Measurements from ENCODE around the gene OXCT1. TPM values are rescaled to one million over a fixed set of nuclear protein-coding genes. Genes with fewer than 3 reads are reported as not detected.

Gene OXCT1
- total and polyA plus RNA-seq, 2 of the 4 experiments (the other 2 are of a cell fraction), result 14.2 to 16.3 TPM

DNA sequence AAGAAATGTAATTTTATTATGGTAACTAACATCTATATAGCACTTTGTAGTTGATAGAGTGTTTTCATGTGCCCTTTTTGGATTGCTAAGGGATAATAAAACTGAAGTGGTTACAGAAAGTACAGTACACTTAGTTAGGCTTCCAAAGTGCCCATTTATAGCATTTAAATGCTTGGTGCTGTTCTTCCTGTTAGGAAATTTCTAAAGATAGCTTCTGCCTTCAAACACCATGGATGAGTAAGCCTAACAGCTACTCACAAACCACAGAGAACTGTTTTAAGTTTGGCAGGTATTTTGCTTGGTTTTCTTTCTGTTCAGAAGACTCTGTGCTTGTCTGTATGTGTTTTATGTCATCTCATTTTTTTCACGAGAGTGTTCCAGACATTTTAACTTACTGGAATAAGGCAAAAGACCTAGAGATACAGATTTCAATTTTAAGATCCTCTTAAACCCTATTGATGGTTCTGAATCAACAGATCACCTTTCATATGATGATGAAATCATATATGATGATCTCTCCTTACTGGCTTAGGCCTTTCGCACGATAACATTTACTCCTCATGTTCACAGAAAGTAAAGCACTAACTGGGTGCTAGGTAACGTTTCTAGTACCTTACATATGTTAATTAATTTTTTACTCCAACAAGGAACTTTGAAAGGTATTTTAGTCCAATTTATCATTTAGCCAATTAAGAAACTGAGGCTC is 38.3 kb upstream of the OXCT1 start:
- Histone ChIP-seq H3K27ac (ENCODE audit: insufficient read depth, low read length) (no peak overlapping the region), H3K4ac (ENCODE audit: low read depth, low read length) (no peak overlapping the region; the same call in 1 of the 2 replicates), H3K4me2 (ENCODE audit: low read depth, low read length) (peak overlapping the region; percentile 73; the same call in 1 of the 2 replicates), H4K8ac (ENCODE audit: low read depth in 2 of 2, low read length in 2 of 2) (no peak overlapping the region), H4K91ac (ENCODE audit: insufficient read depth, low read depth, low read length) (no peak overlapping the region), H4K20me1 (ENCODE audit: insufficient read depth, low read length) (no peaks in the 10 kb centered on the region; the same call in 1 of the 2 replicates), H2AFZ (replicated peaks; ENCODE audit: low read length, poor library complexity) (no peak overlapping the region), H3K18ac (ENCODE audit: low read depth, low read length) (no peak overlapping the region), H2BK15ac (ENCODE audit: low read depth, low read length) (no peak overlapping the region), H3K4me1 (ENCODE audit: control insufficient read depth, insufficient read depth, low read length) (no peaks in the 10 kb centered on the region; the same call in 1 of the 2 replicates), H3K79me1 (ENCODE audit: low read depth in 1 of 2, low read length in 2 of 2) (peaks cover 11 to 23% of the 10 kb centered on the region in 2 experiments; a peak in 2 of 4 replicates), H3K27me3 (ENCODE audit: control insufficient read depth, insufficient read depth, low read length) (no peaks in the 10 kb centered on the region), H3K14ac (replicated peaks; ENCODE audit: low read depth, low read length) (no peak overlapping the region; the same call in 1 of the 2 replicates), H3K36me3 (ENCODE audit: control insufficient read depth, insufficient read depth, low read length) (peaks cover 15% of the 10 kb centered on the region), H2BK120ac (ENCODE audit: low read depth, low read length) (peak overlapping the region; percentile 7; the same call in 1 of the 2 replicates), H2AK5ac (ENCODE audit: low read depth, low read length) (no peak overlapping the region), H3K4me3 (ENCODE audit: insufficient read depth, low read depth, low read length) (no peak overlapping the region), H4K5ac (ENCODE audit: low read depth, low read length) (no peak overlapping the region; the same call in 1 of the 2 replicates), H3K9ac (ENCODE audit: low read depth, low read length) (no peak overlapping the region), H3K9me3 (ENCODE audit: control insufficient read depth, insufficient read depth, low read length) (no peaks in the 10 kb centered on the region), H3K56ac (ENCODE audit: extremely low read depth, insufficient read depth, low read length) (peak overlapping the region; percentile 31; the same call in 1 of the 2 replicates), H2BK20ac (ENCODE audit: low read depth, low read length) (no peak overlapping the region), H3K23ac (ENCODE audit: low read depth, low read length) (no peak overlapping the region; the same call in 1 of the 2 replicates), H2AK9ac (replicated peaks; ENCODE audit: low read depth, low read length, poor library complexity) (no peak overlapping the region), H2BK5ac (ENCODE audit: low read depth, low read length, poor library complexity, severe bottlenecking) (peak overlapping the region; percentile 93), H3K9me1 (ENCODE audit: insufficient read depth, low read length) (no peaks in the 10 kb centered on the region; the same call in 1 of the 2 replicates)
- DNase-seq, result peak; percentile 80
- ATAC-seq (ENCODE audit: low read depth), result no peak
- POLR2A ChIA-PET (ENCODE audit: unreplicated experiment), result no interaction called here
- BruUV-seq (replicated peaks), result no TSS peak
- in situ Hi-C loops (cut with MboI; ENCODE audit: low sequenced_read_pairs), result no loop called here
- WGBS, 2 experiments (ENCODE audit: extremely low coverage in 2 of 2, insufficient read length in 1 of 2), result no CpG with 5 or more reads among the region's 4 CpGs
- TF ChIP-seq, protein P1, sequence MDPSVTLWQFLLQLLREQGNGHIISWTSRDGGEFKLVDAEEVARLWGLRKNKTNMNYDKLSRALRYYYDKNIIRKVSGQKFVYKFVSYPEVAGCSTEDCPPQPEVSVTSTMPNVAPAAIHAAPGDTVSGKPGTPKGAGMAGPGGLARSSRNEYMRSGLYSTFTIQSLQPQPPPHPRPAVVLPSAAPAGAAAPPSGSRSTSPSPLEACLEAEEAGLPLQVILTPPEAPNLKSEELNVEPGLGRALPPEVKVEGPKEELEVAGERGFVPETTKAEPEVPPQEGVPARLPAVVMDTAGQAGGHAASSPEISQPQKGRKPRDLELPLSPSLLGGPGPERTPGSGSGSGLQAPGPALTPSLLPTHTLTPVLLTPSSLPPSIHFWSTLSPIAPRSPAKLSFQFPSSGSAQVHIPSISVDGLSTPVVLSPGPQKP (IDR thresholded peaks at IDR 0.05; ENCODE audit: borderline replicate concordance, low read depth, low read length), result no peak
- TF ChIP-seq, protein P2, sequence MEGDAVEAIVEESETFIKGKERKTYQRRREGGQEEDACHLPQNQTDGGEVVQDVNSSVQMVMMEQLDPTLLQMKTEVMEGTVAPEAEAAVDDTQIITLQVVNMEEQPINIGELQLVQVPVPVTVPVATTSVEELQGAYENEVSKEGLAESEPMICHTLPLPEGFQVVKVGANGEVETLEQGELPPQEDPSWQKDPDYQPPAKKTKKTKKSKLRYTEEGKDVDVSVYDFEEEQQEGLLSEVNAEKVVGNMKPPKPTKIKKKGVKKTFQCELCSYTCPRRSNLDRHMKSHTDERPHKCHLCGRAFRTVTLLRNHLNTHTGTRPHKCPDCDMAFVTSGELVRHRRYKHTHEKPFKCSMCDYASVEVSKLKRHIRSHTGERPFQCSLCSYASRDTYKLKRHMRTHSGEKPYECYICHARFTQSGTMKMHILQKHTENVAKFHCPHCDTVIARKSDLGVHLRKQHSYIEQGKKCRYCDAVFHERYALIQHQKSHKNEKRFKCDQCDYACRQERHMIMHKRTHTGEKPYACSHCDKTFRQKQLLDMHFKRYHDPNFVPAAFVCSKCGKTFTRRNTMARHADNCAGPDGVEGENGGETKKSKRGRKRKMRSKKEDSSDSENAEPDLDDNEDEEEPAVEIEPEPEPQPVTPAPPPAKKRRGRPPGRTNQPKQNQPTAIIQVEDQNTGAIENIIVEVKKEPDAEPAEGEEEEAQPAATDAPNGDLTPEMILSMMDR (conservative IDR thresholded peaks at IDR 0.05; ENCODE audit: low read depth, low read length), result no peak
- TF ChIP-seq MAFK (IDR thresholded peaks at IDR 0.05; ENCODE audit: low read depth, low read length) (no peak), CEBPB (IDR thresholded peaks at IDR 0.05; ENCODE audit: low read depth, low read length) (peak; percentile 51)
- intact Hi-C loops (cut with micrococcal nuclease), result no loop called here
- CTCF ChIA-PET, result no interaction called here
- dilution Hi-C loops (cut with HindIII; ENCODE audit: low sequenced_read_pairs, unreplicated experiment), result no loop called here
